ENCODE data around the gene TMEM140.
A peak's percentile ranks its signal among the peaks of the same experiment; 100 is the strongest.
"Not testable (repeated sequence)": the region's sequence is repeated elsewhere in the genome, so short reads cannot be mapped to it uniquely, and the experiment has no call there.

Gene TMEM140

DNA sequence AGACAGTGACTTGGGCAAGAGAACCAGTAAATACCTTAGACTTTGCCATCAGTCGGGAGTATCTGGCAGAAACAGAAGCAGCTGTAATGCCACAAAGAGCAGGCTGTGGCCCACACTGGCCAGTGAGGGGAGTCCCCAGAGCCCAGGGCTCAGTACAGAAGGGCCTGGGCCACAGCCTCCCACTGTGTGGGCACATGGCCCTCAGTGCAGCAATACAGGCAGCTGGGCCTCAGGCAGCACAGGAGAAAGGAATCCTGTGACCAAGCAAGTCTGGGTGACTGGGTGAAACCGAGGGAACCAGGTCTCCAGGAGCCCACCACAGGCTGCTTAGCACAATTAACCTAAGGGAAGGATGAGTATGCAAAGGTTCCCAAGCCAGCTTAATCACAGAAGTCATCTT lies 49.5 kb downstream of the TMEM140 start:
- DNase-seq, result no peak

DNA sequence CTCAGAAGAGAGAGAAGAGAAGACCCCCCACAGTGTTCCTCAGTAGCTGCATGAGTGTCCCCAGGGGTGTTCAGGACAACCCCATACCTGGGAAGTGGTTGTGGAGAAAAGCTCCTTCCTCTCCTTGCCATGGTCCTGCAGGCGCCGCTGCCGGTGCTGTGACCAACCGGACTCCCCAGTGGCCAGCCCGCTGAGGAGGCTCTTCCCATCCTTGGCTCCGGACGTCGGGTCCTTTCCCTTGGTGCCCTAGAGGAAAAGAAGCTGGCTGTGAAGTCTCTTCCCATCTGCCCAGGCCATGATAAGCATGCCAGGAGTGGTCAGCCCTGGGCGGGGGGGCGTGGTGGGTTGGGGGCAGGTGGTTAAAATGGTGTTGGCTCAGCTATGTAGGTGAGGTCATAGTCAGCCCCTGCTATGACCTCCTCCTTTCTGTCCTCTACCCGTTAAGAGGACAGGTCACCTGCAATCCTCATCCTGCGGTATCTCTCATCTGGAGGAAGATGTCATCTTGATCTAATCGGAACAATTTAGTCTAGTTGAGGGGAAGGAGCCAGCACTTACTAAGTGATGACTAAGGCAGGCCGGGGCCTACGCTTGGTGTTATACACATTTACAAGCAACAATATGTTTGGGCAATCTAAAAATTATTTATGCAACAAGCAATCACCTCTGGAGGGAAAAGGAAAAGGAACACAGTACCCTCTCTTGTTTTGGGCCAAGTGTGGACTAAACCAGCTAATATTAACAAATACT lies 50.2 kb downstream of the TMEM140 start:
- DNase-seq, result no peak

DNA sequence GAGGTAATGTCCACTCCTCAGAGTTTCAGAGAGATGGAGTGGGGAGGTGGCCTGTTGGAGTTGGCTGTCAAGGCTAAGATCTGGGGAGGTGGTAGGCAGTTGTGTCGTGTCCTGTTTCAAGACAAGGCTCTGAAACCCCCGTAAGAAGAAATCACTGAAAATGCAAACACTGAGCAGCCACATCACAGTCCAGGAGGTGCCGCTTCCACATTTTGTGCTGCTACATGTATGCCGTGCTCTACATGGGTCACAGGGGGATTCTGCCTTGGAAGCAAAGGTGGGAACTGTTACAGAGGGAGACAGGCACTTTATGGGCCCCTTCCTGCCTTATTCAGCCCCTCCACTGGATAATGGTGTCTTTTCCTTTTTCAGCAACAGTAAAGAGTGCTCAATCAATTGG lies 51.6 kb downstream of the TMEM140 start:
- DNase-seq, result no peak

DNA sequence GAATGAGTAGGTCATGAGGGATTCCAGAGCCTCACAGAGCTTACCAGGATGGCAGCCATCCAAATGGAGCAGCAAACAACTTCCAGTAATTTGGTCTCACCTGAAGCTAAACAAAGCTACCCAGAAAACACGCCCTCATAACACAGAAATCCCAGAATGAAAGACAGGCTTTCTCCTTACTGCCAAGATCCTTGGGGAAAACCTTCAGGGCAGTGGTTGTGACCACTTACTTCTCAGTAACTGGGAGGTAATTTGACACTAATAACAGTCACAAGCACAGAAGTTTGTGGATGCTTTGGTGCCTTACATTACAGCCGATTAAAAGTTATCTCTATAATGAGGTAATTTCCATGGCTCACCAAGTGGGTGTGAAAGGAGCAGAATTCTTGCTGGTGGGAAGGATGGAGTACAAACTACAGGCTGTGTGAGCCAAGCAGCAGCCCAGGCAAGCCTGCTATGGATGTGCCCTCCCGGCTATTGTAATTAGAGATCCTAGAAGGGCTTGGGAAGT lies 53.0 kb downstream of the TMEM140 start:
- no peak for DNase-seq

DNA sequence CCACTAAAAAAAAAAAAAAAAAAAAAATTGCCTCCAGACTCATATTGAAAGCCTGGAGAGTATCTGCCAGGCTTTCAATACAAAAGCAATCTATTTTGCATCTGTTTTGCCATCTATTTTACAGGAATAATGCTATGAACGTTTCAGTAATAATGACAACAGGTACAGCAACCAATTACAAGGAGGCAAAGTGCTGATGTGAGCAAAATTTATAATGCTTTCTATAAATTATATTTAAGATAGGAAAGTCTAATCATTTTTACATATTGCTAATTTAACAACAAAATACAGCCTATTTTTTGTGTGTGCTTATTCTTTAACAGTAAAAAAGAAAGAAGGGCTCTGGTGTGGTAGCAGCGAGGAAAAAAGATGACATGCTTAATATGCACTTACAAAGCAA lies 53.5 kb downstream of the TMEM140 start:
- no peak for DNase-seq

DNA sequence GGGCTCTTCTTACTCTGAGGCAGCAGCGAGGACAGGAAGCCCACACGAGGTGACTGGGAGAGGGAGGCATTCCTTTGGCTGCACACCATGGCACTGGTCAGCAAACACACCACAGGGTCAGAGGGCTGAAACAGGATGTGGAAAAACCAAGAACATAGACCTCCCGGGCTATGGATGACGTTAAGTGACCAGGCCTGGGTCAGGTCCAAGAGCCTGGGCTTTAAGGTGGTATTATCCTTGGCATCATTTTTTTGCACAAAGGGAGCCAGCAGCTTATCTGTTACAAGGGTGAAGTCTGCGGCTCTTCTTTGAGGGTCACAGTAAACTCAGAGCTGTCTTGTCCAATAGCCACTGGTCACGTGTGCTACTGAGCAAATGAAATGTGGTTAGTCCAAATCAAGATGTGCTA lies 56.5 kb downstream of the TMEM140 start:
- no peak for DNase-seq

DNA sequence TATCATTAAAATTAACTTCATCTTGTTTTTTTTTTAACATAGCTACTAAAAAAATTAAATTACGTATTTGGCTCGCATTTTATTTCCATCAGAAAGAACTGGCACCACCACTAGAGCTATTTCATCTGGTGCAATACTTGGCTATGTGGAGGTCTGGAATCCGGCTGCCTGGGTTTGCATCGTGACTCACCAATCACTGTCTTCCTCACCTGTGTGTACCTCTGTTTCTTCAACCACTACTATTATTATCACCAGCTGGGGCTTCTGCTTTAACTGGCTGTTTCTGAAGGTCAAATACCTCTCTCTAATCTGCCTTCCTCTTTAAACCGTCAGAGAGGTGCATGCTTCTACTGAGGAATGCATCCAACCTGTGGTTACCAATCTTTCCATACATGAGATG lies 57.0 kb downstream of the TMEM140 start:
- DNase-seq, result no peak

DNA sequence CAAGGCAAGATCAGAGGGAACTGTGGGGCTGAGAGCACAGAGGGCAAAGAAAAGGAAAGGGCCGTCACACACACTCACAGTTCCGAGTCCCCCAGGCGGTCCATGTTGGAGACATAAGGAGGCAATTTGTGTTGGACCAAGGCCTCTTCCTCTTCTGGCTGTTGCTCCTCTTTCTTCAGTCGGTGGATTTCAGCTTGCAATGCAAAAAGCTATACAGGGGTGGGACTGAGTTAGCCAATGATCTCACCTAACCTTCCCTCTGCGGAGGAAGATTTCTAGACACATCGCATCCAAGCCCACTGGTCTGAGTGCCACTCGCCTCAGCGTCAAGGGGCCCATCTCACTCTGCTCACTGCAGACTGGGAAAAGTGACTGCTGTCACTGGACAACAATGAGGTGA lies 58.0 kb downstream of the TMEM140 start:
- no peak for DNase-seq

DNA sequence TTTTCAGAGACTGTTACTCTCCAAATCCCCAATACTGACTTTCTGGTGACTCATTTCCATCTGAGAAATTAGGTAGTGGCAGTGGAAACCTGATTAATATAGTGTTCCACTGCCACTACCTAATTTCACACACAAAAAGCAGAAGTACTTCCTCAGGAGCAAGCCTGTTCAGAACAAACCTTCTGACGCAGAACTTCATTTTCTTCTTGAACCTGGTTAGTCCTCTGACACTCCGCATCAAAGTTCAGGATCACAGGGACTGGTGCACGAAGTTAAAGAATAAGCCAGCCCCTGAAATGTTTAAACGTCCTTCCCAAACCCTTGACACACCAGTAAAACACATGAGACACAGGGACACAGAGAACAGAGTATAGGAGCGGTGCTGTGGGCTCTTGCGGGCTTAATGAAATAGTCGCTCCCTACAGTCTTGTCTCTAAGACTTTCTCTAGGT lies 59.1 kb downstream of the TMEM140 start:
- no peak for DNase-seq

DNA sequence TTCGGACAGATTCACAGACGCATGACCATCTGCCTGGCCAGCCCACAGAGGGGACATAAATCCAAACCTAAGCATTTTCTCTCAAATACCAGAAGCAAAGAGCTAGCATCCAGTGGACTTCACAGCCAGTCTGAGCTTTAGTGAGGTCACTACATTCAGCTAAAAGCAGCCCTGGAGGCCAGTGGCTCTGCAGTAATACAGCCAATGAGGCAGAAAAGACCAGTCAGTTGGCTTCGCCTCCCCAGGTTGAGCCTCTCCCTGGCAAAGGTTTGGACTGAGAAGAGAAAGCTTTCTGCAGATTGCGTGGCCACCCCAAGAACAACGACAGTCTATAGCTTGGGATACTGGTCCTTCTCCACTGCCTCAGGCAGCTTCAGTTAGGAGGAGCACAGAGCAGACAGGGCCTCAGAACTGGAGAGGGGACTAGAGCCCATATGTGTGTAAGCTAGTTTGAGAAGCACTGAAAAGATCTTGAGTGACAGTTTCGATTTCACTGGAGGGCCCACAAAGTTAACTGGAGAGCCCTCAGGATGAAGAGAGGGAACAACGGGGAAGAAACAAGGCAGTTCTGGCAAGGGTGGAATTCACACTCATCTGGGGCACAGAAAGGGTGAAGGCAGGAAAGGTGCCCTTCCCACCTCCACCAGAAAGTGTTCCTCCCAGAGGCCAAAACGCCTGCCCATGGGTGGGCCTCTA lies 59.7 kb downstream of the TMEM140 start:
- DNase-seq, result no peak

DNA sequence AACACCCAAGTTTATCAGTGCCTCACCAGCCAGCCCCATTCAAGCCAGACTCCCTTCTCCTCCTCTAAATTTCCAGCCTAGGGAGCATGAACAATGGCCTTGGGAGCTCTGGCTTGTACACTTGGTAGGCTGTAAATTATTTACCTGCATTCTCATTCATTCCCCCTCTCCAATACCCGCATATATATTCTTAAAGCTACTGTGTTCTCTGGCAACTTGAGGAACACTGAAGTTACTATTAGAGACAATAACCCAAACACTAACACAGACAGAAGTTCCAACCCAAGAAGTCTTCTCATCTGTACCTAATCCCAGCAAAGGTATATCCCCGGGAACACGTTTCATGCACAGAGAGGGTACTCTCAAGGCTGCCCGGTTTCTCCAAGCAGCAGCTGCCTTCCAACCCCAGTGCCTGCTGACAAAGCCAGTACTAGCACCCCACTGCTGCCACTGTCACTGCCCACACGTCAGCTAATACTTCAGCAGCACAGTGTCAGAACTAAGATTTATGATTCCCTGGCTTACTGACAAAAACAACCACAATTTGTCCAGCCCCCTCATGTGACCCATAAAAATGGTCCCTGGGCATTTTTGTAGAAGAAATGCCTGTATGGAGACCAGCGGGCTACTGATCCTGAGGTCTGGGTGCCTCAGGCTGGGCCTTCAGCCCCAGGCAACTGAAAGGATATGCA lies 60.4 kb downstream of the TMEM140 start:
- no peak for DNase-seq

DNA sequence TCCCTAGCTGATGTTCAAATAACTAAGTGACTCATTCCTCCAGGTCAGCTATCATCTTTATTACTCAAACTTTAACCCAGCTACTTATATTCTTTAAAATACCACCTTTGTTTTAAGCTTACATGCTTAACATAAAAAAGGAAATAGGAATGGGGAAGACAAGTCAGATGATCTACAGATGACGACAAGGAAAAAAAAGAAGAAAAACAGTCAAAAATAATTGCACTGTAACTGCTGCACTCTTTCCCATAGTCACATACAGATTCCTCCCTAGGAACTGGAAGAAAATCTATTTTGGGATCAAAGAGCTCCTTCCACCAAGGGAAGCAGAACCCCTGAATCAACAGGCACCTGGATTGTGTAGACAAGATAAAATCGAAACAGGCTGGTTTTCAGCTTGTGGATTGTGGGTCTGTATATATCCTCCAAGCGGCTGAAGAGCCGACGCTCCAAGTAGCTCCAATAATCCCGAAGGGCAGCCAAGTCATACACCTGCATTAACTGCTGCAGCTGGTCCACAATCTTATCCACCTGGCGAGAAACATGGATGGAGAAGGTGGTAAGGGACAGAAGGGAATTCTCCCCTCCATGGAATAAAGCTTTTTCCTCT lies 61.5 kb downstream of the TMEM140 start:
- DNase-seq, result no peak

DNA sequence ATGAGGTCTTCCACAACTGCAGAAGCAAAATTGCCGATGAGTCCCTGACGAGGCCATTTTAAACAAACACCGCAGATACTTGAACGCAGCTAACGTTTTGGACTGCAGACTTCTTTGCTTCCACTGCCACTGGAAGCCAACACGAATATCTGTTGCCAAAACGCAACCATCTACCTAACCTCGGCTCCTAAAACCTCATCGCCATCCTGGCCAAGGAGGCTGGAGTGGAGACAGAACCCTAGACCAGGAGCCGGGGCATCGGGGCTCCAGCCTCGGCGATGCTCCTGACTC lies 63.0 kb downstream of the TMEM140 start:
- DNase-seq, result no peak

DNA sequence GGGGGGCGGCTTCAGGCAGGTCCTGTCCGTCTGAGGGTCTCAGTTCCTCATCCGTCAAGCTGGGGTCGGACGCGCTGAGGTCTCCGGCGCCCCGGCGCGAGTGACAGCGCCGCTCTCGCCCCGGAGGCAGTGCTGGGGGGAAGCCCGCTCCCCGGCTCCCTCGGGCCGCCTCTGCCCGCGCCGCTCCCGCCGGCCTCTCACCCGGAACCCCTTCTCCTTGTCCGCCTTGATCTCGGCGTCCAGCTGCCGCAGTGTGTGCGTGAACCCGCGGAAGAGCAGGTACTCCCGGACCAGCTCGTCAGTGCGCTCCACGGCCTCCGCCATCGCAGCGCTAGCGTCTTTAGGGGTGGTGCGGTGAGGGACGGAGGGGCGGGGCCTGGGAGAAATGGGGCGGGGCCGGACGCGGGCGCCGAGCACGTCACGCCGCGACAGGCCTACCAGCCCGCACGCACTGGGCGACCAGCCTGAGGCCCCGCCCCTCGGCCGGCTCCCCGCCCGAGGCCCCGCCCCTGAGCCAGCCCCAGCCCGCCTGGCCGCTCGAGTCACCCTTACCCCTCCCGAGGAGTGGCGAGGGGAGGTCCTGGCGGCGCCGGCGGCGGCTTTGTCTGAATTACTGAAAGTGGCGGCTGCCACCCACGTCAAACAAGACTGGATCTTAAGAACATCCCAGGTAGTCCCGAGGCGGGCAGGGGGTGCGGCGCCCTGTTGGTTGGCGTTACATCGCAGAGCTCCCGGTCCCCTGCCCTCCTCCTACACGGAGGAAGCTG lies 63.5 kb downstream of the TMEM140 start, which contains the start of gene WDR91:
TSS of gene WDR91 (minus strand) at position 348 of the 767 bp plus-strand sequence. CDS start at position 324, 24 bp downstream.
- DNase-seq, result peak; percentile 97

DNA sequence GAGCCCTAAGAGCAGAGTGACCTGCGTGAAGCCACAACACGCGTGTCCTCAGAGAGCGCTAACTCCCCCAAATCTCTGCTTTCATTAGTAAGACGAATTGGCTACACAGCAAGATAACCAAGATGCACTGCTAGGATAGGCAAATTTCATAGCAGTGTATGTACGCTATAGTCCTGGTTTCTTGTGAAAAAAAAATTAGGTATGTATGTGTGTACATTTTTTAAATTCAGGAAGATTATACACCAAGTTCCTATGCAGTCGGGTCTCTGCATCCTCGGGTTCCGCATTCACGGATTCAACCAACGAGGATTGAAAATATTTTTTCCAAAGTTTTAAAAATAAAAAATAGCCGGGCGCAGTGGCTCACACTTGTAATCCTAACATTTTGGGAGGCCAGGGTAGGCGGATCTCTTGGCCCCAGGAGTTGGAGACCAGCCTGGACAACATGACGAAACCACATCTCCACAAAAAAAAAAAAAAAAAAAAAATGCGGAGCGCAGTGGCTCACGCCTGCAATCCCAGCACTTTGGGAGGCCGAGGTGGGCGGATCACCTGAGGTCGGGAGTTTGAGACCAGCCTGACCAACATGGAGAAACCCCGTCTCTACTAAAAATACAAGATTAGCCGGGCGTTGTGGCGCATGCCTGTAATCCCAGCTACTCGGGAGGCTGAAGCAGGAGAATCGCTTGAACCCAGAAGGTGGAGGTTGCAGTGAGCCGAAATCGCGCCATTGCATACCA lies 64.2 kb downstream of the TMEM140 start:
- not testable (repeated sequence) for DNase-seq

DNA sequence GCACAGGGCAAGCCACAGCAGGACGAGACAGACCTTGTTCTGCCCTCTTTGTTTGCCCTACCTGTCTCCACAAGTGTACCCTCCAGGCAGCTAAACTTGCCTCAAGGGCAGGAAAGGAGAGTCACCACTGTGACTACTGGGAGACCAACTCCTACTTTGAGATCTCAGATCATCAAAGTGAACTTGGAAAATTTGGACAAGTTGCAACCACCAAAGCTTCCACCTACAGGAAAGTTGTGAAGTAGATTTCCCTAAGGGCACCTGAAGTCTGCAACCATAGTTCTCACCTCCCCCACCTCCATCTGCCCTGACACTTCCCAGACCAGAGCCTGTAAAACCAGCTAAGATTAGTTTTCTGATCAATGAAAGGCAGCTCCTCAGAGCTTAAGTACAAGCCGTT lies 66.0 kb downstream of the TMEM140 start:
- DNase-seq, result no peak

DNA sequence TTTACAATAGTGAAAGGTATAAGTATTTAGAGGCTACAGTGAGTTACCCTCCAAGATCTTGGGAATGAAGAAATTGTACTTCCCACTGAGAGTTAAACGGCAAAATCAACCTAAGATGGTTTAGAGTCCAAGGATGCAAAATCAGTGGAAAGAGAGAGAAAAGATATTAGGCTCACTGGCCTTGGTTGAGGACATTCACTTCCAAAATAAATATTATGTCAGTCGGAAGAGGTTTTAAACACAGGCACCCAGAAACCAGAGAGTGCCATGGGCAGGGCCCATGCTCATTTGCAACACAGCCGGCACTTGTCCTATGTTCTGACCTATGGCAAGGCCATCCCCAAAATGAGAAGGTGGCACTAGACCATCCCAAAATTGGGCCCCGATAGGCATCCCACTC lies 67.3 kb downstream of the TMEM140 start:
- DNase-seq, result no peak

DNA sequence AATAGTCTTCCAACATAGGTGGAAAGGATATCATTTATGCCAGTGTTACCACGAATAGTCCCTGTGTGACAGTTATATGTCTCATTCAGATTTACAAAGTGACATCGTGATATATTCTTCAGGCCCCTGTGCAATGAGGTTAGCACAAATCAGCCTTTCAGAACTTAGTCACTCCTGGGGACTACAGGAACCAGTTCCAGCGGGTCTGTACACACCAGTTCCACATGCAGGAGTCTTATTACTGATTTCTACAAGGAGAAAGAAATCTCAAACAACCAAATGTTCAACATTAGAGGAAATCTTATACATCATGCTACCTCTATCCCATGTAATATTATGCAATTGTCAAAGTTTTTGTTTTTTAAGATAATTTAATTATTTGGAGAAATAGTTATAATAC lies 67.8 kb downstream of the TMEM140 start:
- DNase-seq, result no peak

Data from CD4-positive, alpha-beta T cell treated with Interleukin-6 for 4 hours (primary cell).